ENCODE measurements around the gene ENOX1. TPM values are rescaled to one million over a fixed set of nuclear protein-coding genes. Genes with fewer than 3 reads are reported as not detected.

ENOX1 gene
- total and polyA plus RNA-seq, 2 of the 8 experiments (the other 6 are each of a cell fraction or from before 2014, with no cell fraction given) = 0.23 to 0.37 TPM

GRCh38 chr13:43326100-43326499, 460.7 kb downstream of the ENOX1 start:
- Histone ChIP-seq H4K20me1 (replicated peaks in 1 of 2; ENCODE audit: control insufficient read depth in 1 of 2, insufficient read depth in 2 of 2, low read length in 2 of 2) (no peaks in the 10 kb centered on the region), H4K91ac (replicated peaks; ENCODE audit: insufficient read length, low read length) (no peak overlapping the region), H3K23ac (ENCODE audit: insufficient read length) (no peak overlapping the region), H3K23me2 (ENCODE audit: low read depth, low read length) (no peaks in the 10 kb centered on the region), H4K5ac (ENCODE audit: insufficient read length, low read depth, low read length) (no peak overlapping the region), H3K79me1 (ENCODE audit: low read depth, low read length) (no peaks in the 10 kb centered on the region), H3K27ac (ENCODE audit: low read depth, low read length) (no peak overlapping the region), H2AK5ac (ENCODE audit: low read depth, low read length) (no peak overlapping the region), H2BK120ac (replicated peaks; ENCODE audit: low read depth, low read length) (no peak overlapping the region), H3K14ac (ENCODE audit: insufficient read length) (no peak overlapping the region), H3K9ac (replicated peaks in 1 of 4; ENCODE audit: extremely low read depth in 1 of 4, low read depth in 3 of 4, low read length in 3 of 4) (no peak overlapping the region), H3K9me3 (ENCODE audit: insufficient read depth in 2 of 2, low read depth in 1 of 2, low read length in 1 of 2) (no peaks in the 10 kb centered on the region), H4K8ac (ENCODE audit: extremely low read depth, insufficient read depth, low read length) (no peak overlapping the region), H3K4me1 (replicated peaks in 1 of 4; ENCODE audit: control insufficient read depth in 3 of 4, insufficient read depth in 4 of 4, low read length in 3 of 4) (peaks cover 0 to 9% (median 3%) of the 10 kb centered on the region in 4 experiments; a peak in 3 of 7 replicates), H2BK15ac (ENCODE audit: low read length) (no peak overlapping the region), H3K56ac (replicated peaks; ENCODE audit: insufficient read length, low read depth, low read length) (no peak overlapping the region), H3K79me2 (ENCODE audit: control insufficient read depth in 1 of 2, insufficient read depth in 2 of 2, low read length in 2 of 2) (no peaks in the 10 kb centered on the region), H2BK20ac (ENCODE audit: low read length) (no peak overlapping the region), H3K27me3 (replicated peaks in 1 of 4; ENCODE audit: control insufficient read depth in 3 of 4, extremely low read depth in 1 of 4, insufficient read depth in 3 of 4, low read length in 3 of 4) (no peaks in the 10 kb centered on the region; a peak in 1 of 7 replicates), H2BK12ac (ENCODE audit: low read depth, low read length) (no peak overlapping the region), H3K4me3 (ENCODE audit: extremely low read depth in 1 of 4, insufficient read depth in 2 of 4, low read depth in 3 of 4, low read length in 4 of 4) (no peak overlapping the region), H3K18ac (ENCODE audit: extremely low read depth, low read length) (no peak overlapping the region), H3K4me2 (ENCODE audit: insufficient read depth in 1 of 2, low read depth in 2 of 2, low read length in 2 of 2) (no peak overlapping the region), H2AFZ (ENCODE audit: low read length) (no peak overlapping the region), H3K4ac (replicated peaks; ENCODE audit: insufficient read length, low read depth, low read length) (no peak overlapping the region), H2BK5ac (ENCODE audit: low read depth, low read length) (no peak overlapping the region), H3K36me3 (ENCODE audit: control insufficient read depth in 2 of 4, insufficient read depth in 4 of 4, low read length in 3 of 4) (no peaks in the 10 kb centered on the region)
- FAIRE-seq (no peak), DNase-seq (ENCODE audit: low read depth in 1 of 2, low spot score in 2 of 2) (no peak)
- WGBS, 2 experiments (ENCODE audit: extremely low coverage in 1 of 2, insufficient coverage in 1 of 2, insufficient read length in 1 of 2, insufficient replicate concordance in 2 of 2, low coverage in 1 of 2, low lambda C conversion rate in 2 of 2, missing lambda C conversion rate in 1 of 2) = 95% methylated on average over 4 of the region's 4 CpGs; no CpG with 5 or more reads in 1 of the 2 experiments
- ChIA-PET CTCF (ENCODE audit: partially characterized antibody) (interaction anchor here (1.3 kb wide), 1 partner anchor 26 kb away, joined by 3 read pairs; no protein-coding TSS in a partner anchor), POLR2A (ENCODE audit: partially characterized antibody) (no interaction called here)
- TF ChIP-seq SP2 (IDR thresholded peaks at IDR 0.05; ENCODE audit: low read length) (no peak), CBX5 (IDR thresholded peaks at IDR 0.05; ENCODE audit: low read depth, low read length) (no peak), YY1 (IDR thresholded peaks at IDR 0.05; ENCODE audit: low read depth, low read length) (no peak)

Measured in H1 (cell line).